Left ventricle myocardium inferior (tissue), 1 donor: ENCODE measurements around the gene RCAN2. TPM values are rescaled to one million over a fixed set of nuclear protein-coding genes. Genes with fewer than 3 reads are reported as not detected.

Source experiments
- DNase-seq: peaks from one replicate; pipeline ENCODE4 v3.0.0-alpha.2; 2020
- H3K27ac ChIP-seq: fragments of 200-600 bp; replicated peaks from 2 replicates; pipeline ENCODE4 v1.8.0; 2021
- H3K27me3 ChIP-seq: fragments of 200-600 bp; 2 replicates; pipeline ENCODE4 v1.8.0; 2021; ENCODE audit warnings: low read depth
- H3K36me3 ChIP-seq: fragments of 200-600 bp; 2 replicates; pipeline ENCODE4 v1.8.0; 2021
- H3K4me1 ChIP-seq: fragments of 200-600 bp; 2 replicates; pipeline ENCODE4 v1.8.0; 2021
- H3K4me3 ChIP-seq: fragments of 200-600 bp; 2 replicates; pipeline ENCODE4 v1.8.0; 2021; ENCODE audit warnings: mild to moderate bottlenecking, moderate library complexity
- H3K9me3 ChIP-seq: fragments of 200-600 bp; replicated peaks from 2 replicates; pipeline ENCODE4 v1.8.0; 2021
- intact Hi-C: fragments of 100-400 bp; cut with micrococcal nuclease; formaldehyde crosslinking; loops from one replicate; pipeline ENCODE4 v1.11.0; 2022
- total RNA-seq: library from RNA; stranded (reverse); fragmentation: NEBNext Ultra II Directional; extraction: Animal tissue kit (Norgen Biotek cat#: 25700); gene quantifications from one replicate; pipeline ENCODE4 v1.2.1, GENCODE V29; 2021
- TF ChIP-seq, protein P1 (sequence below): fragments of 200-600 bp; IDR thresholded peaks from 2 replicates; pipeline ENCODE4 v1.8.0; 2021; ENCODE audit warnings: antibody characterized with exemption, mild to moderate bottlenecking, borderline replicate concordance
- donor health status: DM: no; HTN: yes; CAD: no; lungs with severe emphysema.

RCAN2 gene
- total RNA-seq, 1 donor from 2014 or later, result 312 TPM

DNA sequence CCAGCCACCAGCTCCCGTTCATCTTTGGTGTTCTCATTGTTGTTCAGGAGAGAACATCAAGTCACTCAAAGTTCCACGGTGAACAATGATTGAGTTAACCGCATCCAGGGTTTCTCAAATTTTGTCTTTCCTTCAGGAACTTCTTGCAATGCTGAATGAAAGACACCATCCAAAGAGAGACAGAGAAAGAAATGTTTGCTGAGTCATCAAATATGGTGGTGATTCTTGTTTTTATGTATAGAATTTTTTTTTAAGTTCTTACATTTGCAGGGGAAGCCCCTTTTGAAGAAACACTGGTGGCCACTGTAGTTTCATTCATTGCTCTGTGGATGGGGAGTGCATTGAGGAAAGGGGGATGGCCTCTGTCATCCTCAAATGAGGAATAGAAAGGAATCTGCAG, 258.1 kb downstream of the RCAN2 start:
- H3K27ac ChIP-seq, result peak overlapping the region; percentile 80
- H3K4me1 ChIP-seq, result peaks cover 51% of the 10 kb centered on the region

DNA sequence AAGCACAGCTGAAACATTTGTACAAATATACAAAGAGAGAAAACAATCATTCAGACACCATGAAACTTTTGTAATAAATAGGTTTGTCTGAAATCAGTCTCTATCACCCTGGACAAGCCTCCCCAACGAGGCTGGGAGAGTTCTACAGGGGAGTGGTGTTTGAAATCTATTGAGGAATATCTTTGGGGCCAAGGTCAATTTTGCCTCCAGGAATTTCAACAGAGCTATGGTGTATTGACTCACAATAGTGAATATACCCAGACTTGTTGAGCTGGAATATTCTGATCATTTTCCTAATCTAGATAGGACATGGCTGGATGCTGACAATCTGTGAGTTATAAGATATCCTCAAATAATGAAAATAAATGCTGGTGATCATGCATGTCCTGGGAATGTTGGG, 269.0 kb downstream of the RCAN2 start:
- Histone ChIP-seq H3K9me3 (no peaks in the 10 kb centered on the region), H3K4me1 (peaks cover 36% of the 10 kb centered on the region), H3K4me3 (no peak overlapping the region), H3K27ac (no peak overlapping the region), H3K27me3 (no peaks in the 10 kb centered on the region), H3K36me3 (no peaks in the 10 kb centered on the region)
- intact Hi-C loops, result no loop called here
- no peak for DNase-seq
- TF ChIP-seq, protein P1, sequence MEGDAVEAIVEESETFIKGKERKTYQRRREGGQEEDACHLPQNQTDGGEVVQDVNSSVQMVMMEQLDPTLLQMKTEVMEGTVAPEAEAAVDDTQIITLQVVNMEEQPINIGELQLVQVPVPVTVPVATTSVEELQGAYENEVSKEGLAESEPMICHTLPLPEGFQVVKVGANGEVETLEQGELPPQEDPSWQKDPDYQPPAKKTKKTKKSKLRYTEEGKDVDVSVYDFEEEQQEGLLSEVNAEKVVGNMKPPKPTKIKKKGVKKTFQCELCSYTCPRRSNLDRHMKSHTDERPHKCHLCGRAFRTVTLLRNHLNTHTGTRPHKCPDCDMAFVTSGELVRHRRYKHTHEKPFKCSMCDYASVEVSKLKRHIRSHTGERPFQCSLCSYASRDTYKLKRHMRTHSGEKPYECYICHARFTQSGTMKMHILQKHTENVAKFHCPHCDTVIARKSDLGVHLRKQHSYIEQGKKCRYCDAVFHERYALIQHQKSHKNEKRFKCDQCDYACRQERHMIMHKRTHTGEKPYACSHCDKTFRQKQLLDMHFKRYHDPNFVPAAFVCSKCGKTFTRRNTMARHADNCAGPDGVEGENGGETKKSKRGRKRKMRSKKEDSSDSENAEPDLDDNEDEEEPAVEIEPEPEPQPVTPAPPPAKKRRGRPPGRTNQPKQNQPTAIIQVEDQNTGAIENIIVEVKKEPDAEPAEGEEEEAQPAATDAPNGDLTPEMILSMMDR, result no peak

More for the DNA sequence above, 258.1 kb downstream of the RCAN2 start:
- Histone ChIP-seq H3K27me3 (no peaks in the 10 kb centered on the region), H3K9me3 (peaks cover 7% of the 10 kb centered on the region), H3K4me3 (no peak overlapping the region), H3K36me3 (peaks cover 11% of the 10 kb centered on the region)
- intact Hi-C loops, result no loop called here
- TF ChIP-seq, protein P1, result no peak
- no peak for DNase-seq

DNA sequence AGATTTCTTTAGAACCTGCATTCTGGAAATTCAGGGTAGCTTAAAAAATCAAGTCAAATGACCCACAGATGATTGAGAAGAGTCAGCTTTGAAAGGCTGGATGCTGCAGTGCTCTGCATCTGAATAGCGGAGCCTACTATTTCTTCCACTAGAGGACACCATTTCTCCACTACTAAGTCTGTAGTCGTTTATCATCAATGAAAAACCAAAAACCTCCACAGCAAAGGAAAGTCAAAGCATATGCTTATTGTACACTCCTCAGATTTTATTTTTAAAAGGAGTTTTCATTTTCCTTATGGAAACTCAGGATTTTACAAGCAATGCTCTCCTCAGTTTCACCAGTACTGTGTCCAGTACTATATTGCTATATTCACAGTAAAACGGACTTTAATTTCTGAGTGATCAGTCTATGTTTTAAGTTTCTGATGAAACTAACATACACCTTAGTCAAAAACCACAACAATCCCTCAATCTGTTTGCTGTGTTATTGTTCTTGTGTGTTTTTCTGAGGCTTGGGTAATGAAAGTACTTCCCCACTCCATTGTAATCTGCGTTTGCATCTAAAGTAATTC, 269.9 kb downstream of the RCAN2 start:
- DNase-seq, result no peak
- Histone ChIP-seq H3K4me1 (peaks cover 40% of the 10 kb centered on the region), H3K36me3 (no peaks in the 10 kb centered on the region), H3K4me3 (no peak overlapping the region), H3K27ac (no peak overlapping the region), H3K9me3 (no peaks in the 10 kb centered on the region), H3K27me3 (no peaks in the 10 kb centered on the region)
- TF ChIP-seq, protein P1, result peak; percentile 92
- intact Hi-C loops, result loop anchor here (2.0 kb wide), 1 partner anchor 189 kb away; no protein-coding TSS in a partner anchor

DNA sequence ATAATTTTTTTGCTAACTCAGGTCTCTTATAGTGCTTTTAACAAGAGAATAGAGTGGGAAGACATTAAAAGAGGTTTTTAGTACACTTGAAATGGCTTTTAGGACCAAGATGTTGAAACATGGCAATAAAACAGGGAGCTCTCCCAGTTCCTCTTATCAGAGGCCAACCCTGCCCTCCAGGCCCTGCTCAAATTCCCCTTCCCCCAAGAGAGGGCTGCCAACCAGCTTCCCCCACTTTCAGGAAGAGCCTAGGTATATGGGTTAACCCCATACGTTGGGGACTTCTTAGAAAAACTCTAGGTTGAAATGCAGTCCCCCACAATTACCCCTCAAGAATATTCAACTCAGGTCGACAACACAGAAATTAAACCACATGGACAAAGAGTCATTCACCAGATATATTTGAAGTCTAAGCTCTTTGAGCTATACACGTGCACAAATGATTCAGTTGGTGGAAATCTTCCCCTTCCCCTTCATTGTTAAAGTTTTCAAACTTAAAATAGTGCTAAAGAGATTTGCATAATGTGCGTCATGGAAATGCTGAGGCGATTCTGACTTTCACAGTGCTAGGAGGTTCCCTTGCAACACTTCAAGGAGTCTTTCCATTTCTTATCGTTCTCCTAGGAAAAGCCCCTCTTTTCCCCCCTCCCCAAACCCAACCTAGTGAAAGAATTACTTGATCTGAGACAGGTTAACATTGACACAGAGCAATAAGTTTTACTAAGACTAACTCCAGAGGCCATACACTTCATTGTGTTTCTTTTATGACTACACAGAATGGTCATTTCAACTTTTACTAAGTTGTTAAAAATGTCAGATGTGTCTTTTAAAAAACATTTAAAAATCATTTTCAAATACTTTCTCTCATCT, 270.7 kb downstream of the RCAN2 start:
- H3K9me3 ChIP-seq, result no peaks in the 10 kb centered on the region
- H3K27ac ChIP-seq, result no peak overlapping the region
- TF ChIP-seq, protein P1, result no peak
- H3K4me3 ChIP-seq, result no peak overlapping the region
- H3K27me3 ChIP-seq, result no peaks in the 10 kb centered on the region
- intact Hi-C loops, result loop anchor here (2.0 kb wide), 1 partner anchor 190 kb away; no protein-coding TSS in a partner anchor
- peaks cover 40% of the 10 kb centered on the region for H3K4me1 ChIP-seq
- no peak for DNase-seq
- H3K36me3 ChIP-seq, result no peaks in the 10 kb centered on the region

DNA sequence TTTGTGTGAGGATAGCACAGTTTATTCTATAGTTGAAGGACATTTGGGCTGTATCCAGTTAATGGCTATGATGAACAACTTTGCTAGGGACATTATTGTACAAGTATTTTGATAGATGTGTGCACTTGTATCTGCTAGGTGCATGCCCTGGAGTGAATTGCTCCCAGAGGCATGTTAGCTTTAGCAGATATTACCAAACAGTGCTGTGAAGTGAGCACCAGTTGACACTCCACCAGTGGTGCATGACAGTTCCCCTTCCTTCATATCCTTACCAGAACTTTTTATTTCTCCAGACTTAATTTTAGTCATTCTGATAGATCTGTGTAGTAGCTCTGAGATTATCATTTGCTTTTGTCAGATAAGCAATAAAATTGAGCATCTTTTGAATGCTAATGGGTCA, 271.6 kb downstream of the RCAN2 start:
- no peak overlapping the region for H3K4me3 ChIP-seq
- TF ChIP-seq, protein P1, result no peak
- H3K4me1 ChIP-seq, result peaks cover 40% of the 10 kb centered on the region
- intact Hi-C loops, result loop anchor here (2.0 kb wide), 1 partner anchor 191 kb away; no protein-coding TSS in a partner anchor
- H3K27me3 ChIP-seq, result no peaks in the 10 kb centered on the region
- H3K27ac ChIP-seq, result peak overlapping the region; percentile 28
- no peak for DNase-seq
- no peaks in the 10 kb centered on the region for H3K9me3 ChIP-seq
- no peaks in the 10 kb centered on the region for H3K36me3 ChIP-seq
